GM21737 (cell line): ENCODE measurements around the gene TMEM9B.
"Not testable (repeated sequence)": the region's sequence is repeated elsewhere in the genome, so short reads cannot be mapped to it uniquely, and the experiment has no call there.

Experiments
- ATAC-seq: cut with Tn5 transposase; IDR thresholded peaks from one replicate; pipeline ENCODE4 v1.9.1; 2021; ENCODE audit warnings: mild to moderate bottlenecking, moderate library complexity; ENCODE audit not compliant: unreplicated experiment

Gene TMEM9B

DNA sequence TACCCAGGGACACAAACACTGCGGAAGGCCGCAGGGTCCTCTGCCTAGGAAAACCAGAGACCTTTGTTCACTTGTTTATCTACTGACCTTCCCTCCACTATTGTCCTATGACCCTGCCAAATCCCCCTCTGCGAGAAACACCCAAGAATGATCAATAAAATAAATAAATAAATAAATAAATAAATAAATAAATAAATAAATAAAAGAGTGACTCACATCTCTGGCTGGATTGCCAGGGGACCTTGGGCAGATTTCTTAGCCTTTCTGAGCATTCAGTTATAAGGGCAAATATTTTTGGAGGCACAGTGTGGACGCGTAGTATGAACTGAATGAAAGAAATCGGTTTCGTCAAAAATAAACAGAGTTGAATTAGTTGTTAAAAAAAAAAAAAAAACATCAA, 15.1 kb upstream of the TMEM9B start:
- ATAC-seq, result not testable (repeated sequence)

- ATAC-seq, result no peak
Measured at GRCh38 chr11:8973121-8973520, 8.9 kb upstream of the TMEM9B start.

- ATAC-seq, result no peak
Measured at GRCh38 chr11:8971924-8972316, 7.7 kb upstream of the TMEM9B start.

GRCh38 chr11:8971196-8971923, 7.1 kb upstream of the TMEM9B start:
- no peak for ATAC-seq

GRCh38 chr11:8967184-8967583, 2.9 kb upstream of the TMEM9B start:
- ATAC-seq, result no peak

- ATAC-seq, result peak; percentile 58
Measured at GRCh38 chr11:8963569-8964323, 496 bp downstream of the TMEM9B start.

GRCh38 chr11:8962841-8963240, 1.4 kb downstream of the TMEM9B start:
- no peak for ATAC-seq

DNA sequence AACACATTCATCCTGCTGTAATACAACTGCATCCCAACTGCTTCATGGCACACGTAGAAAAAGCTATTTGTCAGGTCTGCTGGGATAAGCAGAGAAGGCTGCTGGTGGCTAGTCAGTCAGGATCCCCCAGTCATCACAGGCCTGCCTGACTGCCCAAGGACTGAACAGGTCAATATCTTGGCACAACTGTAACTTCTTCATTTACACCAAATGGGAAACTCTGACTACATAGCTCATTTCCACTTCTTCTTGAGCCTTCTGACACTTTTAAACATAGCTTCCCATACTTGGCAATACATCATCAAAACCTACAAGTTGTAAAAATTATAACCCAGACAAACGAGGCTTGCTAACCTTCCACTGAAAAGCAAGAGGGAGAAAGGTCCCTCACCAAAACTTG, 2.8 kb downstream of the TMEM9B start:
- no peak for ATAC-seq

DNA sequence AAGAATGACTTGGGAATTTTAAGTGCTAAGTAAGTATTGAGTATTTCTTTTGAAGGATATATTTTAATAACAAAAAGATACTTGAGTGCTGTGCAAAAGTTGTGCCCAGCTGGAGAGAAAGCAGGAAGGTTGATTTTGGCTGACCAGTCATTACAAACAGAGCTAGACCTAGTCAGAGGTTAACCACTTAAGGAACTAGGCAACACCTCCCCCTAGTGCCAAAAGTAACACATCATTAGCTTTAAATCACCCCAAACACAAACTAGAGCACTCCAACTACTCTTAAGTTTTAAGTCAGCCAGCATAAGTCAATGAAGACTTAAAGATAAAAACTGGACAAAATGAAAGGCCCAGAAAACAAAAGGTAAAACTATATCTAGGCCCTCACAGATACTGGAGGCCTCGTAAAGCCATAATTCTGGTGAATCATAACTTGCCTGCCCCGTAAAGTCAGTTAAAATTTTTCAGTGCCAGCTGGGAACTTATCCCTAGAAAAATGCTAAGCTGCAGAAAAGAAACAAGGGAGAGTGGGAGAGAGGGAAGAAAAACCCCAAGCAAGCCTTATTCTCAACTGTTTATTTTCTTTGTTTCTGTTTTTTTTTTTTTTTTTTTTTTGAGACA, 4.6 kb downstream of the TMEM9B start:
- peak; percentile 33 for ATAC-seq

- ATAC-seq, result no peak
Measured at GRCh38 chr11:8956860-8957259, 7.4 kb downstream of the TMEM9B start.

DNA sequence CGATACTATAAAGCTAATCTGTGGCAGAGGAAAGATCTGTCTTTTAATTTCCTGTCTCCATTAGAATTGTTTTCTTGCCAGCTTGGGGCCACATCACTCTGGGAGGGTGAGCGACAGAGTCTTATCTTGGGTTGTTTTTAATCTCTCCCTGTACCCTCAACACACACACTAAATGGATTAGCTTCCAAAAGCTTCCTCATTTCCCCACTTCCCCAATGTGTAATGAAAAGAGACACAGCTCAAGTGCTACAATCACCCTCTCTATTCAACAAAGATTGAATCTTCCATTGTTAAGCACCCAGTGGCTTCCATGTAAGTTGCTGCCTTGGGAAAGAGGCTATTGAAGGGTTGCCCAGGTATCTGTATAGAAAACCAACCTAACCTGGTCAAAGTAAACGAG, 15.4 kb downstream of the TMEM9B start:
- ATAC-seq, result no peak

DNA sequence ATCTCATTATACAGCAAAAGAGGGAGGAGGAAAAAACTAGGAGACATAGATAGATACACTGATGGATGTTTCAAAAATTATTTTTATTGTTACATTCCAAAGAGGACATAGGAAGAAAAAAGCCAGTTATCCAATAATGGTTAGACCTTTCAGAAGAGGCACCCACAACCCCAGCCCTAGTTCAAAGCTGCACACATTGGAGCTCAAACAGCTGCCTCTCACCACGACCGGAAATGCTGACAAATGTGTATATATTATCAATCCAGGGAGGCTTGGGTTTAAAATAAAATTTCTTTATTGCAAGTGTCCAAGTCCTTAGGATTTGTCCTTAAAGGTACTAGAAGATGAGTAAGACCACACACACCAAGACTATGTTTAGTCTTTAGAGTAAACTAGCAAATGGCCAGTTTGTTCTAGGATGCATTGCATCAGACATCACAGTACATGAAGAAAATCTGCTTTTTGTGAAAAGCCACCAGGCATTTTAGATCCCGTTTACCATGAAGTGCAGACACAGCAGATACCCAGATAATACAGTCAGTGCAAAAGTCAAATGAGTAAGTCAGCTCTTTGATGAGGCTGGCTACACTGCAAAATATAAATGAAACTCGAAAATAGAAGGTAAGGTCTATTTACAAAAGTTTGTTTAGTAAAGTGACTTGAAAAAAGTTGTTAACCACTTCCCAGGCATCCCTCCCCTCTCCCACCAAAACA, 16.9 kb downstream of the TMEM9B start:
- no peak for ATAC-seq

- ATAC-seq, result no peak
Measured at GRCh38 chr11:8942518-8943066, 21.6 kb downstream of the TMEM9B start, which contains the start of gene ASCL3. ASCL3 (minus strand) TSS chr11:8943016; CDS start chr11:8938161, 4,855 bp downstream.

GRCh38 chr11:8941341-8942103, 22.7 kb downstream of the TMEM9B start:
- ATAC-seq, result no peak

DNA sequence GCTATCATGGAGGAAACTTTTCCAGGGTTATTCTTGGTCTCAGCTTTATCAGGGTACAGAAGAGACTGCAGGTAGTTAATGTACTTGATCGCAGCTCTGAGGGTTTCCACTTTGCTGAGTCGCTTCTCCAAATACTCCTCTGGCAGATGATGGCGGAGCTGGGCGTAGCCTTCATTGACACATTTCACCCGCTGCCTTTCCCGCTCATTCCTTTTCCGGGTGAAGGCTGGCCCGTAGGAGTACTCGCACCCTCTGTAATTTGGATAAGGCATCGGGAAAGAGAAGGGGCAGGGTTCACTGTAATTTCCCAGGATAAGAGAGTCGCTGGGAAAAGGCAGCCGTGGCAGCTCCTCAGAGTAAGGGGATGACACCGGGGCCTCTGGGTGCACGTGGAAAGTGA, 26.6 kb downstream of the TMEM9B start:
- no peak for ATAC-seq

- no peak for ATAC-seq
Measured at GRCh38 chr11:8937159-8937558, 27.1 kb downstream of the TMEM9B start.

- not testable (repeated sequence) for ATAC-seq
Measured at GRCh38 chr11:8935789-8936188, 28.5 kb downstream of the TMEM9B start.

DNA sequence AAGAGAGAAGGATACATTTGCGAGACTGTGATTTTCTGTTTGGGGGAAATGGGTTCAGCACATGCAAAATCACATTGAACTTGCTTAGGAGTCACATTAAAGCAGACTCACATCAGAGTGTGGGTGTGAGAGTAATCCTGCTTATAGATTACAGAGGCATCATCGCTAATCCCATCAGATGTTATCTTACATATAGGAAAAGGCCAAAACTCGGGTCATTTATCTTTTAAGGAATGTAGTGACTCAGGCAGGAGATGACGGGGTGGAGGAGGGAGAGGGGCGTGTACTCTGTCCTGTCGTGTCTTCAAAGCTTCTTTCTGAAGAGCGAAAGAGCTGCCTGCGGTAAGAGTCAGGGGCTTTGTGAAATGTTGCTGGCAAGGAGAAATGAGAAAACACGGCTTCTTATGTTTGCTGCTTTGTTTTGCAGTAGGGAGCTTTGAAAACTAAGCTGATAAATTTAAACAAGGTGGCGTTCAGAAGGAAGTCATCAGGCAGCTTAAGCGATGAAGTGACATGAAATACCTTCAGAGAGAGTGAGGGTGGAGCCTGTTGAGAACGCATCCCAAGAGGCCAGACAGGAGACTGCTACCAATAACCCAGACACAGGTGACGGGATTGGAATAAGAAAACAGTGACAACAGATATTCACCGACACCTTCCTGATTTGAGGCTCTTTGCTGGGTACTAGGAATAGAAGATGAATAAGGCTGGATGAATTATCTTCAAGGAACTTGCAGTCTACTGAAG, 29.3 kb downstream of the TMEM9B start:
- no peak for ATAC-seq

DNA sequence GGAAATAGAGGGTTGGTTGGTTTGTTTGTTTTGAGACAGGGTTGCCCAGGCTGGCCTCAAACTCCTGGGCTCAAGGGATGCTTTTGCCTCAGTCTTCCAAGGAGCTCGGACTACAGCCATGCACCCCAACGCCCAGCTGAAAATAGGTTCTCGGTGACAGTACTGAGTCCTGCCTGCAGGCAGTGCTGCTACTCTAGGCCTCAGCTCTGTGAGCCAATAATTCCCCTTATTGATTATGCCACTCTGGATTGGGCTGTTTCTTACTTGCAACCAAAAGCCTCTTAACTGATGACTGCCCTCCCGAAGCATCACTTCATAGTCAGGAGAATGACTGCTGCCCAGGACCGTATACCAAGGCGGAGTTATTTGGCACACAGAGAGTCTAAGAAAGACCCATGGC, 30.3 kb downstream of the TMEM9B start:
- no peak for ATAC-seq
